Keratinocyte (primary cell): ENCODE data around the gene IFITM5. TPM values are rescaled to one million over a fixed set of nuclear protein-coding genes. Genes with fewer than 3 reads are reported as not detected.

Experiments
- DNase-seq: peaks from one replicate; pipeline ENCODE4 v3.0.0-alpha.2; 2011; ENCODE audit warnings: low read depth, missing footprints, low spot score
- FAIRE-seq: peaks from 2 replicates; lab custom pipeline; 2011; peaks lifted over from hg19 to GRCh38; lab: Jason Lieb, UNC
- H2AFZ ChIP-seq: 2 replicates; pipeline ENCODE4 v1.6.0; 2012; ENCODE audit warnings: low read length, control low read depth, inconsistent platforms; ENCODE audit not compliant: control insufficient read depth
- H3K27ac ChIP-seq: 2 replicates; pipeline ENCODE4 v1.5.1; 2011; ENCODE audit warnings: low read length; ENCODE audit not compliant: control insufficient read depth, insufficient read depth
- H3K27me3 ChIP-seq: 3 replicates; pipeline ENCODE4 v1.6.0; 2011; ENCODE audit warnings: low read length; ENCODE audit not compliant: control insufficient read depth, insufficient read depth; ENCODE audit errors: extremely low read depth
- H3K36me3 ChIP-seq, 2 experiments: 2 replicates in 1 of 2; 3 replicates in 1 of 2; pipeline ENCODE4 v1.5.1; 2011; ENCODE audit warnings: low read length in 2 of 2, mild to moderate bottlenecking in 1 of 2; ENCODE audit not compliant: control insufficient read depth in 2 of 2, insufficient read depth in 2 of 2; ENCODE audit errors: extremely low read depth in 1 of 2
- H3K4me1 ChIP-seq: 3 replicates; pipeline ENCODE4 v1.5.1; 2011; ENCODE audit warnings: low read length; ENCODE audit not compliant: control insufficient read depth, insufficient read depth; ENCODE audit errors: extremely low read depth
- H3K4me2 ChIP-seq: 3 replicates; pipeline ENCODE4 v1.6.0; 2011; ENCODE audit warnings: low read depth, low read length; ENCODE audit not compliant: control insufficient read depth, insufficient read depth; ENCODE audit errors: extremely low read depth
- H3K4me3 ChIP-seq, 3 experiments: fragments of 200-600 bp in 1 of 3; sonication (generic) in 1 of 3; 2 replicates in 2 of 3; 3 replicates in 1 of 3; pipeline ENCODE4 v1.5.1; 2011 to 2016; ENCODE audit warnings: low read length in 3 of 3, mild to moderate bottlenecking in 3 of 3, control low read depth in 2 of 3, inconsistent platforms in 1 of 3, low read depth in 1 of 3, mixed read lengths in 1 of 3, mixed run types in 1 of 3, moderate library complexity in 1 of 3; ENCODE audit not compliant: control insufficient read depth in 2 of 3, insufficient read depth in 2 of 3; ENCODE audit errors: extremely low read depth in 1 of 3
- H3K79me2 ChIP-seq: 2 replicates; pipeline ENCODE4 v1.6.0; 2012; ENCODE audit warnings: low read length; ENCODE audit not compliant: control insufficient read depth, insufficient read depth
- H3K9ac ChIP-seq: 3 replicates; pipeline ENCODE4 v1.6.0; 2011; ENCODE audit warnings: low read length; ENCODE audit not compliant: control insufficient read depth, insufficient read depth; ENCODE audit errors: extremely low read depth
- H3K9me1 ChIP-seq: 3 replicates; pipeline ENCODE4 v1.6.0; 2011; ENCODE audit warnings: low read length; ENCODE audit not compliant: control insufficient read depth, insufficient read depth; ENCODE audit errors: extremely low read depth
- H3K9me3 ChIP-seq: 2 replicates; pipeline ENCODE4 v1.5.1; 2012; ENCODE audit warnings: low read depth, low read length; ENCODE audit not compliant: control insufficient read depth
- H4K20me1 ChIP-seq: 3 replicates; pipeline ENCODE4 v1.6.0; 2011; ENCODE audit warnings: low read length; ENCODE audit not compliant: control insufficient read depth, insufficient read depth; ENCODE audit errors: extremely low read depth
- CTCF ChIP-seq, 3 experiments: IDR thresholded peaks in 1 of 3; conservative IDR thresholded peaks in 1 of 3; optimal IDR thresholded peaks in 1 of 3; 2 replicates in 2 of 3; 3 replicates in 1 of 3; pipeline versions ENCODE3 to v1.5.1; 2011; ENCODE audit warnings: low read length in 3 of 3, mild to moderate bottlenecking in 3 of 3, moderate library complexity in 2 of 3, control low read depth in 1 of 3, inconsistent platforms in 1 of 3; ENCODE audit not compliant: insufficient read depth in 2 of 3; ENCODE audit errors: extremely low read depth in 1 of 3
- EZH2 ChIP-seq: IDR thresholded peaks from one replicate; pipeline ENCODE4 v1.6.1; 2012; ENCODE audit warnings: inconsistent platforms, mild to moderate bottlenecking, low read length, moderate library complexity
- dilution Hi-C: fragments of 300-500 bp; cut with MboI; formaldehyde crosslinking; loops from one replicate; pipeline ENCODE4 v1.7.0; 2020; ENCODE audit warnings: low sequenced_read_pairs; ENCODE audit not compliant: extremely low pct_ligation_motif_present
- polyA plus RNA-seq, 5 experiments: library from polyadenylated mRNA; depleted of rRNA in 3 of 5; stranded (reverse) in 3 of 5; stranded (forward) in 1 of 5; unstranded in 1 of 5; fragments of >200 nt; gene quantifications; 1 replicate in 1 of 5; 2 replicates in 3 of 5; 3 replicates in 1 of 5; pipeline versions ENCODE4 v1.2.1 to v1.2.3, GENCODE V29; 2011 to 2012; ENCODE audit warnings: missing spikeins in 2 of 5, low read depth in 1 of 5, low replicate concordance in 1 of 5

IFITM5 gene
- polyA plus RNA-seq, 1 donor (not counting 4 experiments of a cell fraction or from before 2014, with no cell fraction given), result not detected

GRCh38 chr11:337711-338110 lies 38.4 kb upstream of the IFITM5 start:
- no peaks in the 10 kb centered on the region for H4K20me1 ChIP-seq
- no peak for TF ChIP-seq EZH2
- no peak for TF ChIP-seq CTCF (optimal IDR thresholded peaks at IDR 0.05 in 1 of 3, IDR thresholded peaks at IDR 0.05 in 1 of 3, conservative IDR thresholded peaks at IDR 0.05 in 1 of 3; ENCODE audit: extremely low read depth in 1 of 3, insufficient read depth in 2 of 3, low read length in 3 of 3)
- peaks cover 3% of the 10 kb centered on the region for H3K4me1 ChIP-seq
- H3K4me2 ChIP-seq, result no peak overlapping the region
- H3K9me3 ChIP-seq, result peaks cover 2% of the 10 kb centered on the region
- H3K79me2 ChIP-seq, result no peaks in the 10 kb centered on the region
- dilution Hi-C loops, result no loop called here
- DNase-seq, result no peak
- H3K4me3 ChIP-seq, result no peak overlapping the region
- H3K9ac ChIP-seq, result no peak overlapping the region
- H3K27ac ChIP-seq, result no peak overlapping the region
- FAIRE-seq, result no peak
- H3K27me3 ChIP-seq, result peaks cover 4% of the 10 kb centered on the region
- no peaks in the 10 kb centered on the region for H3K9me1 ChIP-seq
- no peak overlapping the region for H2AFZ ChIP-seq
- no peaks in the 10 kb centered on the region for H3K36me3 ChIP-seq

GRCh38 chr11:336659-337198 lies 37.4 kb upstream of the IFITM5 start:
- H3K4me1 ChIP-seq, result peaks cover 3% of the 10 kb centered on the region
- H3K27ac ChIP-seq, result no peak overlapping the region
- peaks cover 4% of the 10 kb centered on the region for H3K27me3 ChIP-seq
- H3K4me3 ChIP-seq, result no peak overlapping the region
- no peak for FAIRE-seq
- no peak for TF ChIP-seq EZH2
- TF ChIP-seq CTCF (optimal IDR thresholded peaks at IDR 0.05 in 1 of 3, IDR thresholded peaks at IDR 0.05 in 1 of 3, conservative IDR thresholded peaks at IDR 0.05 in 1 of 3; ENCODE audit: extremely low read depth in 1 of 3, insufficient read depth in 2 of 3, low read length in 3 of 3), result no peak
- no peak overlapping the region for H3K9ac ChIP-seq
- H3K79me2 ChIP-seq, result no peaks in the 10 kb centered on the region
- no peak overlapping the region for H2AFZ ChIP-seq
- no peak overlapping the region for H3K4me2 ChIP-seq
- H4K20me1 ChIP-seq, result no peaks in the 10 kb centered on the region
- DNase-seq, result no peak
- H3K36me3 ChIP-seq, result no peaks in the 10 kb centered on the region
- no peaks in the 10 kb centered on the region for H3K9me1 ChIP-seq
- H3K9me3 ChIP-seq, result peaks cover 2% of the 10 kb centered on the region
- dilution Hi-C loops, result no loop called here
